ENCODE data around the gene KLF8.
"Not testable (repeated sequence)": the region's sequence is repeated elsewhere in the genome, so short reads cannot be mapped to it uniquely, and the experiment has no call there.

The KLF8 gene

GRCh38 chrX:56232221-56233082 is at the start of gene KLF8:
TSS of gene KLF8 (plus strand) at chrX:56232356. CDS start at chrX:56233335, 979 bp downstream.
- DNase-seq (ENCODE audit: low read depth) = peak; percentile 19

DNA sequence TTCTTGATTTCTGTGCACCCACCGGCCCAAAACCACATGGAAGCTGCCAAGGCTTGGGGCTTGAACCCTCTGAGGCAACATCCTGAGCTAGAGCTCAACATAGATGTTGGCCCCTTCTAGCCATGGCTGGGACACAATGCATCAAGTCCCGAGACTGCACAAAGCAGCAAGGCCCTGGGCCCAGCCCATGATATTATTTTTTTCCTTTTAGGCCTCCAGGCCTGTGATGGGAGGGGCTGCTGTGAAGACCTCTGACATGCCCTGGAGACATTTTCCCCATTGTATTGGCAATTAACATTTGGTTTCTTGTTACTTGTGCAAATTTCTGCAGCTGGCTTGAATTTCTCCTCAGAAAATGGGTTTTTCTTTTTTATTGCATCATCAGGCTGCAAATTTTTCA is 25.2 kb upstream of the KLF8 start:
- DNase-seq (ENCODE audit: low read depth) = not testable (repeated sequence)

DNA sequence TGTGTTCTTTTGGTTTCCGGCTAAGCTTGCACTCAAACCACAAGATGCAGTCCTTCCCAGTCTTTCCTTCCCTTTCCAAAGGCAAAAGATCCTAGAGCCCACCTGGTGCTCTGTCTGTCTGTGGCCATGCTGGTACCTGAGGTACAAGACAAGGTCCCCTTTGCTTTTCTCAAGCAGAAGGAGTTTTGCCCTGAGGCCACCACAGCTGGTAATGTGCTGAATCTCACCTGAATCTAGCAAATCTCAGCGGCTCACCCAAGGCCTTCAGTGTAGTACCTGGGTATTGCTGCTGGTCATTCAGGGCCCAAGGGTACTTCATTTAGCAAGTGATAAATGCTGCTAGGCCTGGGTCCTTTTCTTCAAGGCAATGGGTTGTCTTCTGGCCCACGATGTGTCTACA is 20.5 kb upstream of the KLF8 start:
- no peak for DNase-seq (ENCODE audit: low read depth)

- no peak for DNase-seq (ENCODE audit: low read depth)
These were observed 15.8 kb upstream of the KLF8 start for GRCh38 chrX:56216332-56216731.

GRCh38 chrX:56219700-56220099 is 12.5 kb upstream of the KLF8 start:
- no peak for DNase-seq (ENCODE audit: low read depth)

DNA sequence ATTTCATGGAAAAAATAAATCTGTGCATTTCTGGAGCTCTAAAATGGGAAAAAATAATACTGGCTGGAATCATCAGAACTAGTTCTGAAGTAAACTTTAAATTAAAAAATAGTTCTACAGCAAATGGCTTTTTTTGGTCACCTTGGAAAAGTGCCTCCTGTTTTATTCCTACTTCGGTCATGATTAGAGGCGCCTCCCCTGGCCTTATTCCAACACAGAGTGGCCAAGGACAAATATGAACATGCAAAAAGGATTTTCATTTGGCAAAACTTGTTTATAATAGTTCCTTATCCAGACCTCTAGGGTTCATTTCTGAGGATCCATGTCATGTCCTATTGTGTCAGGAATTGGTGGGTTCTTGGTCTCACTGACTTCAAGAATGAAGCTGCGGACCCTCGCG is 11.1 kb upstream of the KLF8 start:
- DNase-seq (ENCODE audit: low read depth) = no peak

GRCh38 chrX:56222473-56223000 is 9.6 kb upstream of the KLF8 start:
- DNase-seq (ENCODE audit: low read depth) = no peak

DNA sequence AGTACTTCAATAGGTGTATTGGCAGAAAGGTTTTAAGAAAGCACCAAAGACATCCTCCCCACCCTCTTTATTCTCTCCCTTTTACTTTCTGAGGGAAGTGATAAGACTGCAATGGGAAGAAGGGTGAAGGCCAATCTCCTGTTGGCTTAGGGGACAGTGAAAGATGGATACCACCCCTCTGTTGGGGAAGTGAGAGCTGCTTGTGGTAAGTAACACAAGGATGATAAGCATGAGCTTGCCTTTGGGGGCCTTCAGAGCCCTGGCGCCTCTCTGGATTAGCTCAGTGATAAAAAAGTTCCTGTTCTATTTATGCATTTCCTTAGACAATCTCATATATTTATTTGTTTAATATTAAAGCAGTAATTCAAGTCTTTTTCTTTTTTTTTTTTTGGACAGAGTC is 5.2 kb upstream of the KLF8 start:
- no peak for DNase-seq (ENCODE audit: low read depth)

DNA sequence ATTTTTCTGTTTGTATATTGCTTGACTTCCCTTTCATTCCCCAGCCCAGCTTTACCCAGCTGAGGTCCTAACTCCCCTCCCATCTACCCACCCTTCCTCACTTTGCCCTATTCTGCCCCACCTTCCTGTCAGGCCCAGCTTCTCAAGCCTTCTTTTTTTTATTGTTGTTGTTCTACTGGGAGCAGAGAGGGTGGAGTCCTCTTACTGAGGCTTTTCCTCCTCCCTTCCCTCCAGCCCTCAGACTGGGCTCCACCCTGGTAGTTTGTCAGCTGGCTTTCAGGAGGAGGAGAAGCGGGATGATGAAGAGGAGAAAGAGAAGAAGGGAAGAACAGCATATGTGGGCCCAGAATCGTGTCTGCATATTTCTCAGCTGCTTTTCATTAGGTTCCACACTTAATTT is 3.2 kb upstream of the KLF8 start:
- no peak for DNase-seq (ENCODE audit: low read depth)

DNA sequence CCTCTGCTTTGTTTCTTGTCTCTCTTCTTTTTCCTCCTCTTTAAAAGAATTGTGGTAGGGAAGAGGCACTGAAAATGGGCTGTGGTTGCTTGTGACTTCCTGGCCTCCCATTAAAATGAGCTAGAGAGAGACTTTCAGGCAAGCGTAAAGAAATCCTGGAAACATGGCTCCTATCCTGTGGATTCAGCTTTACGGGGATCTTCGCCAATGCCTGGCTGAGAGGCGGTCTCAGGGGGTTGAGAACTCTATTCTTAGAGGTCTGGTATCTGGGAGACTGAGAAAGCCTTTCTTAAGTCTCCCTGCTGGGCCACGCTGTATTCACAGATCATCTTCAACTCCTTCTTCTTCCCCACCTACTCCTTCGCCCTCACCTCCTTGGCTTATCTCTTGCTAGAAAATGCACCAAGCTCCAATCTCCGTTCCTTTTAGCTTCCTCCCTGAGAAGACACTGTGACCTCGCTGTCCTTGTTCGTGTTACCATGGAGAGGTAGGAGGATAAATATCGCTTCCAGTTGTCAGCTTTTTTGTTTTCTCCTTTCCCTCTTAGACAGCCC is 542 bp upstream of the KLF8 start:
- DNase-seq (ENCODE audit: low read depth) = no peak

DNA sequence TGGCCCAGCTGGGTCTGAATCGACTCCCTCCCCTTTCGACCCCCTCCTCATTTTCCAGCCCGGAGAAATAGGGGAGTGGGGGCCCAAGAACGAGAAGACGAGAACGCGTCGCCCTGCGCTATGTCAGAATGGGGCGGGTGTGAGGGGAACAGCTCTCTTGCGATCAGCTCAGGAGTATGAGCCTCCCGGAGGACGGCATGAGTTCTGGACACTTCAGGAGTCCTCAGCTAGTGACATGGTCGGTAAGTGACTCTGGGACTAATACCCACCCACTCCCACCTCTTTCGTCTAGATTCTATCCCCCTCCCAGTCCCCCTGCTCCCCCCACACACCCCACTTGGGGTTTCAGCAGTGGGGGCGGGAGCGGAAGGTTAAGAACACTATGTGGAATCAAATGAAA is 944 bp downstream of the KLF8 start:
- DNase-seq (ENCODE audit: low read depth) = no peak

GRCh38 chrX:56233682-56234081 is 1.5 kb downstream of the KLF8 start:
- DNase-seq (ENCODE audit: low read depth) = no peak

- DNase-seq (ENCODE audit: low read depth) = peak; percentile 20
These were observed 16.3 kb downstream of the KLF8 start for GRCh38 chrX:56248492-56248891.

DNA sequence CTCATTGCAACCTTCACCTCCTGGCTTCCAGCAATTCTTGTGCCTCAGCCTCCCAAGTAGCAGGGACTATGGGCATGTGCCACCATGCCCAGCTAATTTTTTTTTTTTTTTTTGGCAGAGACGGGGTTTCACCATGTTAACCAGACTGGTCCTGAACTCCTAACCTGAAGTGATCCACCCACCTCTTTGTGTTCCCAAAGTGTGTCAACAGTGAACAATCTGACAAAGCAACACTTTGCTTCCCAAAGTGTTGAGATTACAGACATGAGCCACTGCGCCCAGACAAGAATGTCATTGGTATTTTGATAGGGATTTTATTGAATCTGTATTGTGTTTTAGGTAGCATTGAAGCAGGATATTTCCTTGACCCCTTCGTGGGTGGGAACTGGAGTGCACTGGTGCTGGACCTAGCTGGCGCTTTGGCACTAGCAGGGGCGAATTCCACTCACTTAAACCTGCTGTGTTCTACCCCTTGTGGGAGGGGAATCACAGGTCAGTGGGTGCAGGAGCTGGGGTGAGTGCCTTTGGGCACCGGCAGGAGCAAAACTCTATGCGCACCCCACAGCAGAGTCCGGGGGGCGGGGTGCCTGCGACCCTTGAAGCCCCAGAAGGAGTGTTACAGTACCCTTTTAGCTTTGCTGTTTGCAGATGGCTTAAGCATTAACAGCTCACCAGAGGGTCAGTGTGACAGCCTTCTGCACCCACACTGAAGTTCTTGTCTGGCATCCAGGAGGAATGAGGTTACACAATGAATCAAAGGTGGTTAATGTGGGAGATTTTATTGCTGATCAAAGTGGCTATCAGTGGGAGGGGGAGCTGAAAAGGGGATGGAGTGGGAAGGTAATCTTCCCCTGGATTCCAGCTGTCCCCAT is 21.9 kb downstream of the KLF8 start:
- DNase-seq (ENCODE audit: low read depth) = no peak

DNA sequence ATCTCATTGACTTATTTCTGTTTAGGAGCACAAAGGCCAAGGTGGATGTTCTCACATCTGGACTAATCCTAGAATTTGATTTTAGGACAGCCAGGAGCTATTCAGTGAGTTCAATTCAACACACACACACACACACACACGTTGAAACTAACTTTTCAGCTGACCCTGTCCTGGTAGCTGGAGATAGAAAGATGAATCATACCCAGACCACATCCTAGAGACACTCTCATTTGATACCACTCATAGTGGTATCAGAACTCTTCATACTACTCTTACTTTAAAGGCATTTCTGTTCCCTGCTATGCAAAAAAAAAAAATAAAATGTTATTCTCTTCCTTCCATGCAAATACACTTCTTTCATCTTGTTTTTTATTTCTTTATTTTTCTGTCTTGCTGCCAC is 36.7 kb downstream of the KLF8 start:
- DNase-seq (ENCODE audit: low read depth) = no peak

GRCh38 chrX:56278692-56279091 is 46.5 kb downstream of the KLF8 start:
- no peak for DNase-seq (ENCODE audit: low read depth)

DNA sequence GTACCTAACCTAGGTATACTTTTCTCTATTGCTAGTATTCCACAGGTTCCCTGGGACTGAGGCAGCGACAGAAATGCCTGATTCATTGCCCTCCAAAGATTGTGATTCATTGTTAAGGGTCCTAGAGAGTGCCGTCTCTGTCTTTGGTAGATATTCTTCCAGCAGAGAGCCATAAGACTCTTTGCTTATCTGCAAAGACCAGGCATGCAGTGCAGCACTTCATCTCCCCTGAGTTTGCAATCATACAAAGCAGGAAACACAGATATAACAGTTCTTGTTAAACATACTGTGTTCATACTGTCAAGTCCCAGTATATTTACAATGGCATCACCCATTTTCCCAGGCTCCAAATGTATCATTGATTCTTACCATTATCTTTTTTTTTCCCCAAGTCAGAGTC is 47.7 kb downstream of the KLF8 start:
- DNase-seq (ENCODE audit: low read depth) = no peak

- DNase-seq (ENCODE audit: low read depth) = no peak
These were observed 49.6 kb downstream of the KLF8 start for GRCh38 chrX:56281789-56282188.

- DNase-seq (ENCODE audit: low read depth) = no peak
These were observed 52.1 kb downstream of the KLF8 start for GRCh38 chrX:56284269-56284668.

DNA sequence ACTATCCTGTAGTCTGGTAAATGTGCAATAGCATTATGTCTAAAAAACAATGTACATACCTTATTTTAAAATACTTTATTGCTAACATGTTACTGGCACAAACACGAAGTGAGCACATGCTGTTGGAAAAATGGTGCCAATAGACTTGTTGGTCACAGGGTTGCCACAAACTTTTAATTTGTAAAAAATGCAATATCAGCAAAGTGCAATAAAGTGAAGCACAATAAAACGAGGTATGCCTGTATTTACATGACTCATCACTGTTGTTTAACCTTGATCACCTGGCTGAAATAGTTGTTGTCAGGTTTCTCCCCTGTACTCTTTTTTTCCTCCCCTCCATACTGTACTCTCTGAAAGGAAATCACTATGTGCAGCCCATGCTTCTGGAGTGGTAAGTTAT is 56.5 kb downstream of the KLF8 start:
- no peak for DNase-seq (ENCODE audit: low read depth)

DNA sequence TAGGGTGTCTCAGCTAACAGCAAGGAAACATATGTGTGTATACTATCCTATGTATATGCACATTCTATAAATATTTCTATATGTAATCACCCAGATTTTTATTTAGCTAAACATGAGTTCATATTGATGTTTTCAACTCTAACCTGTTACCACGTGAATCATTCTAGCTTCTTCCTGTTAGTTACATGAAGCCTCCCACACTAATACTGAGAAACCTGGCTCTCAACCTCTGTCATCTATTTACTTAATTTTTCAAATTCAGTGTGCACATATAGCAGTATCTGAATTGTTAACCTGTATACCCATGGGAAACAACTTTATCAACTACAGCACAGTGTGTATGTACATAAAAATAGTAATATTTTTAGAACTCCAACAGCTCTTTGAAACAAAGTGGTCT is 57.3 kb downstream of the KLF8 start:
- DNase-seq (ENCODE audit: low read depth) = no peak

DNA sequence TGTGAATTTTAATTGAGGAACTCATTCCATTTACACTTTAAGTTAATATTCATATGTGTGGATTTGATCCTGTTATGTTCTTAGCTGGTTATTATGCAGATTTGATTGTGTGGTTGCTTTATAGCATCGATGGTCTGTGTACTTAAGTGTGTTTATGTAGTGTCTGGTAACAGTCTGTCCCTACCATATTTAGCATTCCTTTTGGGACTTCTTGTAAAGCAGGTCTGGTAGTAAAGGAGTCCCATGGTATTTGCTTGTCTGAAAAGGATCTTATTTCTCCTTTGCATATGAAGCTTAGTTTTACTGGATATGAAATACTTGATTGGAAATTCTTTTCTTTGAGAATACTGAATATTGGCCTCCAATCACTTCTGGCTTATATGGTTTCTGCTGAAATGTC is 76.6 kb downstream of the KLF8 start:
- no peak for DNase-seq (ENCODE audit: low read depth)

DNA sequence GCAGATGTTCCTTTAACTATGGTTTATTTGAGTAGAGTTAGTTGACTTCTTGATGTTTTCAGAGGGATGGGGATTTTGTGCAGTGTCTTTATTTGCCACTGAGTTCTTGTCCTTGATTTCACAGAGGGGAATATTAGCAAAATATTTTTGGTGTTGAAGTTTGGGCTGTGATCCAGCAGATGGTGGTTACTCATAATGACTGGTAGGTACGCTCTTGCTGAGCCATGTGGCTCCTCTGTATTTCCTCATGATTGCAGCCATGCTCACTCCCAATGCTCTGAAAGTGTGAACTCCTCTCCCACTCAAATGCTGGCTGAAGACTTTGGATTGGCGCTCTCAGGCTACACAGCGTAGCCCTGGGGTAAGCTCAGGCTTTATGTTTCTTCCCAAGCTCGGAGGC is 77.7 kb downstream of the KLF8 start:
- DNase-seq (ENCODE audit: low read depth) = no peak
